C4-2B (cell line): Measurements from ENCODE around the gene DNM3.

Experiments used
- CTCF ChIP-seq: fragments of 450-650 bp; conservative IDR thresholded peaks from 2 replicates; pipeline ENCODE4 v1.5.1; 2017; ENCODE audit warnings: mild to moderate bottlenecking
- ZFX ChIP-seq: fragments of 450-650 bp; IDR thresholded peaks from 2 replicates; pipeline ENCODE4 v1.6.1; 2017

- TF ChIP-seq CTCF = no peak
- TF ChIP-seq ZFX = no peak
Measured at GRCh38 chr1:171798311-171798710, 43.0 kb upstream of the DNM3 start.
